Activated CD4-positive, CD25-positive, alpha-beta regulatory T cell (primary cell): ENCODE measurements around the gene PANX2.
"Not testable (repeated sequence)": the region's sequence is repeated elsewhere in the genome, so short reads cannot be mapped to it uniquely, and the experiment has no call there.

Experiments
- DNase-seq, 4 experiments: peaks; one replicate each; lab custom pipeline; 2025; lab: John Stamatoyannopoulos, UW

The PANX2 gene

GRCh38 chr22:50170453-50171318 lies at the start of gene PANX2:
PANX2 (plus strand) TSS chr22:50170731; CDS start chr22:50170731, 0 bp downstream.
- DNase-seq = no peak

- DNase-seq = no peak
These were observed 49.3 kb upstream of the PANX2 start for GRCh38 chr22:50121202-50121740.

GRCh38 chr22:50123119-50123518 lies 47.4 kb upstream of the PANX2 start:
- no peak for DNase-seq

- DNase-seq = no peak
These were observed 45.5 kb upstream of the PANX2 start for GRCh38 chr22:50125029-50125428.

- DNase-seq = no peak
These were observed 41.3 kb upstream of the PANX2 start for GRCh38 chr22:50129121-50129736.

- no peak for DNase-seq
These were observed 38.6 kb upstream of the PANX2 start for GRCh38 chr22:50131894-50132293.

GRCh38 chr22:50134481-50134880 lies 36.0 kb upstream of the PANX2 start:
- DNase-seq = no peak

- DNase-seq = no peak
These were observed 33.9 kb upstream of the PANX2 start for GRCh38 chr22:50136581-50137015.

GRCh38 chr22:50137277-50137676 lies 33.3 kb upstream of the PANX2 start:
- not testable (repeated sequence) for DNase-seq

- DNase-seq = no peak
These were observed 32.5 kb upstream of the PANX2 start for GRCh38 chr22:50138041-50138440.

- no peak for DNase-seq
These were observed 31.5 kb upstream of the PANX2 start for GRCh38 chr22:50138988-50139387.

- DNase-seq = no peak
These were observed 30.6 kb upstream of the PANX2 start for GRCh38 chr22:50139843-50140415.

- DNase-seq = no peak
These were observed 29.9 kb upstream of the PANX2 start for GRCh38 chr22:50140615-50141014.

GRCh38 chr22:50141462-50141861 lies 29.1 kb upstream of the PANX2 start:
- no peak for DNase-seq

GRCh38 chr22:50141891-50142363 lies 28.6 kb upstream of the PANX2 start:
- no peak for DNase-seq

- DNase-seq = no peak
These were observed 27.4 kb upstream of the PANX2 start for GRCh38 chr22:50143096-50143495.

GRCh38 chr22:50144005-50144614 lies 26.4 kb upstream of the PANX2 start:
- DNase-seq = no peak

GRCh38 chr22:50145721-50146438 lies 24.7 kb upstream of the PANX2 start:
- no peak for DNase-seq

- no peak for DNase-seq
These were observed 23.9 kb upstream of the PANX2 start for GRCh38 chr22:50146439-50147238.
